GM19099 (cell line): ENCODE data around the gene IQGAP3.

Experiments
- POLR2A ChIP-seq: IDR thresholded peaks from 3 replicates; pipeline ENCODE4 v1.6.1; 2011; ENCODE audit warnings: low read depth; ENCODE audit not compliant: insufficient read length; ENCODE audit errors: extremely low read depth

IQGAP3 gene

GRCh38 chr1:156481527-156481926 is 90.8 kb downstream of the IQGAP3 start:
- peak; percentile 24 for TF ChIP-seq POLR2A

GRCh38 chr1:156480411-156481192 is 91.8 kb downstream of the IQGAP3 start:
- no peak for TF ChIP-seq POLR2A

- TF ChIP-seq POLR2A, result no peak
Measured at GRCh38 chr1:156480016-156480370, 92.4 kb downstream of the IQGAP3 start.

DNA sequence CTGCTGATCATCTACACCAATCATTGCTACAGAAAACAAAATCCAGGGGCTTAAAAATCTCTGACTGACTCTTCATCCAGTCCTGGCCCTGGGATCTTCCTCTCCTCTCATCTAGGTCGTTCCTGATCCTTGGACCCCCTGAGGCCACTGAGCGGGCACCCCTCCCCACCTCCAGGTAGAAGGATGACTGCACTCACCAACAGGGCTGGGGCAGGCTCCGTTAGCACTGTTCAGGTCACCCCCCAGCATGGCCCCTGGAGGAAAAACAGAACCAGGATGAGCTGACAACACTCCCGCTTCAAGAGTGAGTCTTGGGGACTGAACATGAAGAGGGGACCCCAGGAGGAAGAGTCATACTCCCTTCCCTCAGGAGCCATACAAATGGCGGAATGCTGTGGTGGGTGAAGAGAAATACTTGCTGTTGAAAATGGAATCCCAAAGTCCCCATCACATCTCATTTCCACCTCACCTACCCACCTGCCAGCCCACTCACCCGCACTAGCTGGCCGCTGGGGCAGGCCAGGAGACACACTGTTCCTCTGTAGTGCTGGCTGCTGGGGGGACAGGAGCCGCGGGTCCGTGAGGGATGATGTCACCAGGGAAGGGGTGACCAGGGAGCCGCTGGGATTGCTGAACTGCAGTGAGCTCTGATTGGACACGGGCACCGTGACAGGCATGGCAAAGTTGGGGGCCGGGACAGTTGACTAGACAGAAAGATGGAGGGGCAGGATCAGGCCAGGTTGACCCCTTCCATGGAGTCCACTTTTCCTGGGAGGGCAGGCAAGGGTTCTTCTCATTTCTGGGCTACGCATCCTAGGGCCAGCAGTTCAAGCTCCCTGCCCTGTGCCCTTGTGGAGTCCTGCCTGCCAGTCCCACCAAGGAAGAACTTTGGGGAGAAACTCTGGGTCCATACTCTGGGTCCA is 93.0 kb downstream of the IQGAP3 start:
- no peak for TF ChIP-seq POLR2A

DNA sequence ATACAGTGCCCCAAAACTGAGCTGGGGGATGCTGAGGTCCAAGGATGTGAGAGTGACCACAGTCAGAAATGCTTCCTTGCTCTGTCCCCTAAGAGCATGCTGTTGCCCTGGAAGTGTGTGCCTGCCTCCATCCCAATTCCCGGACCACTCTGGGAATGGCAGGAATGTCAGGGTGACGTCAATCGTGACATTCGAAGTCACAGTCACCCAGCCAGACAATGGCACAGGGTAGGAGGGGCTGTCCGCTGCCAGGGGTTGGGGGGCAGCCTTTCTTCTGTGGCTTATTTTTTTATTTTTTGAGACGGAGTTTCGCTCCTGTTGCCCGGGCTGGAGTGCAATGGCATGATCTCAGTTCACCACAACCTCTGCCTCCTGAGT is 94.1 kb downstream of the IQGAP3 start:
- no peak for TF ChIP-seq POLR2A

- TF ChIP-seq POLR2A, result no peak
Measured at GRCh38 chr1:156477526-156478249, 94.7 kb downstream of the IQGAP3 start.

- TF ChIP-seq POLR2A, result no peak
Measured at GRCh38 chr1:156476501-156477298, 95.7 kb downstream of the IQGAP3 start.

DNA sequence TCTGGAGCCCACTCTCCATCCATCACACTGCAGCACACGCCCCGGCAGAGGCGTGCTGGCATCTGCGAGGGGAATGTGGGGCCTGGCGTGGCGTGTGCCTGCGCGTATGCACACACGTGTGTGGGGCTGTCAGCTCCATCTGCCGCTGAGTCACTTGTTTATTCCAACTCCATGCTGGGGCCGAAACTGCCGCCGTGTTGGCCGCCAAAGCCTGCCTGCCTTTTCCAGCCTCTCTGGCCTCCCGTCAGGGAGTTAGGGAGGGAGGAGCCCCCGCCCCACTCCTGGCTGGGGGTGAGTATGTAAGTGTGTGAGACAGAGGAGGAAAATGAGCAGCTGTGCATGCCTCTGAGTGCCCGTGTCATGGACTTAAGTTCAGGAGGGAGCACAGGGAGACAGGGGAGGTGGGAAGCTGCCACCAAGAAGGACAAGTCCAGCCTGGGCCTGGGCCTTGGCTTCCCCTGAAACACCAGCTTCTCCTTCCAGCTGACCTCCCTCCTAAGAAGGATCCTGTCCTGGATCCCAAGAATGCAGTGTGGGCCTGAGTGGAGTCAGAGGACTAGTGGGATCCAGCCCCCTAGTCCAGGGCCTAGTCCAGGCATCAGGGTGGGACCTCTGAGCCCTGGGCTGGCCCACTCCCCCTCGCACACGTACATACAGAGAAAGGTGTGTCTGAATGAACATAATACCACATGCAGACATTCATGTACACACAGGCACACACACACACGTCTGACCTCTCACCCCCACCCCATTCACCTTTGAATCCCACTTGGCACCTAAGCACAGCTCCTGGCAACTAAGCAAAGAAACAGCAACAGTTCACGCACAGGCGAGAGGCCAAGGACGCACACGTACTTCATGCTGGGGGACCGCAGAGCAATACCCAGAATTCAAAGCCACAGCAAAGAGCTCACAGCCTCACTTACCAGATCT is 96.5 kb downstream of the IQGAP3 start:
- no peak for TF ChIP-seq POLR2A
